Spleen (tissue), 7 donors: ENCODE measurements around the gene FBLN5.

ENCODE experiments used
- CTCF ChIP-seq, 11 experiments: fragments of 200-600 bp in 7 of 11; fragments of 450-650 bp in 4 of 11; sonication (generic) in 4 of 11; IDR thresholded peaks in 8 of 11; conservative IDR thresholded peaks in 3 of 11; 1 replicate in 7 of 11; 2 replicates in 4 of 11; pipeline versions ENCODE4 v1.4.0 to v1.8.0; 2016 to 2021; ENCODE audit warnings: antibody characterized with exemption in 11 of 11, inconsistent platforms in 4 of 11, mild to moderate bottlenecking in 1 of 11
- POLR2A ChIP-seq, 3 donors: fragments of 450-650 bp; IDR thresholded peaks; one replicate each; pipeline ENCODE4 v1.5.1; 2017; ENCODE audit warnings: antibody characterized with exemption in 3 of 3, mild to moderate bottlenecking in 1 of 3
- donor health status: DM: no; HTN: no; CAD: no; lungs with moderate emphysema.
- donor health status: DM: no; HTN: no; CAD: no.
- donor health status: DM: no; HTN: no; CAD: no.

GRCh38 chr14:91844029-91844428 is 103.5 kb downstream of the FBLN5 start:
- no peak for TF ChIP-seq CTCF (IDR thresholded peaks at IDR 0.05 in 8 of 11, conservative IDR thresholded peaks at IDR 0.05 in 3 of 11)
- TF ChIP-seq POLR2A (IDR thresholded peaks at IDR 0.05) = no peak
